Panc1 (cell line): ENCODE results near the gene MRGPRD. TPM values are rescaled to one million over a fixed set of nuclear protein-coding genes. Genes with fewer than 3 reads are reported as not detected.

Experiments used
- ATAC-seq: fragments of 200-7000 bp; cut with Tn5 transposase; 2 replicates; pipeline ENCODE4 v1.9.1; 2020; ENCODE audit warnings: mild to moderate bottlenecking, moderate library complexity
- BruUV-seq: library from RNA; stranded (reverse); fragments of 400-500 nt; replicated peaks from 2 replicates; lab custom pipeline; 2021; lab: Mats Ljungman, UMichigan
- CTCF ChIA-PET: fragments of 300-600 bp; sonication (Branson Sonifier 250); formaldehyde crosslinking; loops from one replicate; lab custom pipeline; 2022; ENCODE audit warnings: antibody characterized with exemption; lab: Charles Lee
- POLR2A ChIA-PET: fragments of 300-600 bp; sonication (Branson Sonifier 250); formaldehyde crosslinking; loops from one replicate; lab custom pipeline; 2022; ENCODE audit warnings: antibody characterized with exemption; lab: Charles Lee
- DNase-seq: peaks from one replicate; pipeline ENCODE4 v3.0.0-alpha.2; 2010; ENCODE audit warnings: low read depth, low spot score
- H3K27ac ChIP-seq: 2 replicates; pipeline ENCODE4 v1.5.1; 2011; ENCODE audit warnings: mild to moderate bottlenecking, low read length, inconsistent platforms
- H3K27me3 ChIP-seq: fragments of 200-500 bp; sonication (Bioruptor generic); 2 replicates; pipeline ENCODE4 v1.6.0; 2014; ENCODE audit warnings: low read length, inconsistent platforms; ENCODE audit not compliant: control insufficient read depth, insufficient read depth
- H3K36me3 ChIP-seq: fragments of 200-500 bp; sonication (Bioruptor generic); 2 replicates; pipeline ENCODE4 v1.5.1; 2014; ENCODE audit warnings: inconsistent platforms, mild to moderate bottlenecking, low read length, moderate library complexity; ENCODE audit not compliant: control insufficient read depth, insufficient read depth
- H3K4me1 ChIP-seq: 2 replicates; pipeline ENCODE4 v1.5.1; 2011; ENCODE audit warnings: inconsistent platforms, mild to moderate bottlenecking, low read length, moderate library complexity; ENCODE audit not compliant: control insufficient read depth, insufficient read depth
- H3K4me3 ChIP-seq, 2 experiments: 2 replicates each; pipeline ENCODE4 v1.5.1; 2011 to 2012; ENCODE audit warnings: low read depth in 2 of 2, low read length in 2 of 2, mild to moderate bottlenecking in 2 of 2, inconsistent platforms in 1 of 2, moderate library complexity in 1 of 2
- H3K9me3 ChIP-seq: fragments of 200-500 bp; sonication (Bioruptor generic); 2 replicates; pipeline ENCODE4 v1.5.1; 2014; ENCODE audit warnings: low read depth, mild to moderate bottlenecking, inconsistent platforms, low read length, moderate library complexity; ENCODE audit not compliant: control insufficient read depth, insufficient read depth
- CTCF ChIP-seq: fragments of 450-650 bp; IDR thresholded peaks from 2 replicates; pipeline ENCODE4 v1.5.1; 2017; ENCODE audit warnings: mild to moderate bottlenecking
- POLR2AphosphoS5 ChIP-seq: IDR thresholded peaks from 2 replicates; pipeline ENCODE4 v1.6.1; 2012; ENCODE audit warnings: mild to moderate bottlenecking, low read depth, low read length, moderate library complexity
- REST ChIP-seq, 2 experiments: IDR thresholded peaks; 2 replicates each; pipeline ENCODE4 v1.6.1; 2011 to 2012; ENCODE audit warnings: low read depth in 2 of 2, control low read depth in 1 of 2, low read length in 1 of 2, mild to moderate bottlenecking in 1 of 2, moderate library complexity in 1 of 2; ENCODE audit not compliant: insufficient read depth in 1 of 2
- SIN3A ChIP-seq: IDR thresholded peaks from 2 replicates; pipeline ENCODE4 v1.6.1; 2012; ENCODE audit warnings: low read depth, mild to moderate bottlenecking, low read length, moderate library complexity, borderline replicate concordance; ENCODE audit not compliant: insufficient read depth
- TCF7L2 ChIP-seq: IDR thresholded peaks from 2 replicates; pipeline ENCODE4 v1.6.1; 2011; ENCODE audit warnings: mild to moderate bottlenecking, low read depth, low read length, inconsistent platforms
- in situ Hi-C: cut with HindIII; loops from 2 replicates; pipeline ENCODE4 v1.10.0; 2016; ENCODE audit warnings: low sequenced_read_pairs, low pct_unique_long_range_greater_than_20kb
- intact Hi-C: fragments of 100-400 bp; cut with micrococcal nuclease; formaldehyde crosslinking; loops from one replicate; pipeline ENCODE4 v1.10.0; 2022; ENCODE audit not compliant: unreplicated experiment
- total RNA-seq: library from RNA; stranded (reverse); gene quantifications from one replicate; pipeline ENCODE4 v1.2.1, GENCODE V29; 2021; ENCODE audit not compliant: unreplicated experiment

Gene MRGPRD
- total RNA-seq, 1 experiment from 2014 or later, result not detected

- Histone ChIP-seq H3K36me3 (no peaks in the 10 kb centered on the region), H3K27me3 (no peaks in the 10 kb centered on the region), H3K4me1 (peaks cover 31% of the 10 kb centered on the region), H3K27ac (no peak overlapping the region), H3K4me3 (no peak overlapping the region), H3K9me3 (no peaks in the 10 kb centered on the region)
- no TSS peak for BruUV-seq
- in situ Hi-C loops, result no loop called here
- ChIA-PET POLR2A (no interaction called here), CTCF (no interaction called here)
- no peak for ATAC-seq
- TF ChIP-seq REST (IDR thresholded peaks at IDR 0.05; ENCODE audit: insufficient read depth in 1 of 2, low read depth in 2 of 2, low read length in 1 of 2) (no peak), POLR2AphosphoS5 (no peak)
- DNase-seq, result no peak
- intact Hi-C loops, result no loop called here
Measured at GRCh38 chr11:69005631-69006368, 25.0 kb upstream of the MRGPRD start.

- Histone ChIP-seq H3K4me3 (no peak overlapping the region), H3K36me3 (no peaks in the 10 kb centered on the region), H3K27ac (no peak overlapping the region), H3K9me3 (no peaks in the 10 kb centered on the region), H3K4me1 (peaks cover 29% of the 10 kb centered on the region), H3K27me3 (no peaks in the 10 kb centered on the region)
- in situ Hi-C loops (no loop called here), intact Hi-C loops (no loop called here)
- ATAC-seq (no peak), DNase-seq (no peak)
- BruUV-seq, result no TSS peak
- TF ChIP-seq CTCF (no peak), TCF7L2 (no peak), POLR2AphosphoS5 (no peak), SIN3A (no peak), REST (IDR thresholded peaks at IDR 0.05; ENCODE audit: insufficient read depth in 1 of 2, low read depth in 2 of 2, low read length in 1 of 2) (no peak)
- CTCF ChIA-PET, result no interaction called here
- POLR2A ChIA-PET, result no interaction called here
Measured at GRCh38 chr11:69005183-69005630, 24.4 kb upstream of the MRGPRD start.
